Measurements from ENCODE around the gene DLEC1. TPM values are rescaled to one million over a fixed set of nuclear protein-coding genes. Genes with fewer than 3 reads are reported as not detected.

The DLEC1 gene
- total RNA-seq, 1 experiment from 2014 or later = 0.81 TPM

DNA sequence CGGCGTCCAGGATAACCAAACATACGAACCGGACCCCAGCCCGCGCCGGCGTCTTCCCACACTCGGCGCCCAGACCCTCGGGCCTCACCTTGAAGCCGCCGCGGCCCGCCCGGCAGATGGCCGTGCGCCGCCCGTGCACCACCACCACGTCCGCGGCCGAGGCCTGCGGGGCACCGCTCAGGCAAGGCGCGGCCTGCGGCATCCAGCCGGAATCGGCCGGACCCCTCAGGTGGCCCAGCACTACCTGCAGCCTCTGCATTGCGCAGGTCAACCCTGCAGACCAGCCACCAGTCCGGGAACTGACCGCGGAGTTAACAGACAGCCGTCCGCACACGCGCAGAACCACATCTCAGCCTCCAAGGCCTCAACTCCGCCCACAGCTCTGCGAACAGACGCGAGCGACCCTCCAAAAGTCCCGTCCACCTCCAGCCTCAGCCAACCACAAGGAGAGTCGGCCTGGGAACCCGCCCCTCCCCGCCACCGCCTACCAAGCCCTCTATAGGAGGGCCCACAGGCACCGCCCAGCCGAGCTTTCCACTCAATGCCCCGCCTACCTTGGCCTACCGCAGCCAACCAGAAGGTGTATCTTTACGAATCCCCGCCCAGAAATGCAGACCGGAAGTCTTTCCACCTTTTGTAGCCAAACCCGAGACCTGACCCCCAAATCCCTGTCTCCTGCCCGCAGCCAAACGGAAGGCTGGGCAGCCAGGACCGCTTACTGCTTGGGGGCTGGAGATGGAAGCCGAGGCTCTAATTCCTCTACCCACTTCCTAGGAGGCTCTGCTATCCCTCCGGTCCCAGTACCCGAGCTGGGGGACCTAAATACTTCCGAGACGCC, 98.0 kb downstream of the DLEC1 start, which contains the start of gene ACAA1 (continued):
- TF ChIP-seq FOXJ3 (CRISPR knock-in tag; IDR thresholded peaks at IDR 0.05; ENCODE audit: borderline replicate concordance) (no peak), ZBTB21 (CRISPR knock-in tag; IDR thresholded peaks at IDR 0.05; ENCODE audit: borderline replicate concordance) (no peak), JAZF1 (CRISPR knock-in tag; IDR thresholded peaks at IDR 0.05) (no peak), ZNF281 (CRISPR knock-in tag; IDR thresholded peaks at IDR 0.05) (no peak), ATF1 (CRISPR knock-in tag; IDR thresholded peaks at IDR 0.05) (no peak), CBFB (CRISPR knock-in tag; IDR thresholded peaks at IDR 0.05; ENCODE audit: low read depth) (no peak), JUN (CRISPR knock-in tag; IDR thresholded peaks at IDR 0.05) (0 out of 2 replicates have a peak, but pooled peaks have one; percentile 40), ZNF219 (CRISPR knock-in tag; IDR thresholded peaks at IDR 0.05; ENCODE audit: borderline replicate concordance) (no peak), FOXP1 (CRISPR knock-in tag; IDR thresholded peaks at IDR 0.05; ENCODE audit: borderline replicate concordance) (peak; percentile 69; the same call in 1 of the 2 replicates), HMGA2 (CRISPR knock-in tag; IDR thresholded peaks at IDR 0.05) (no peak), SOX15 (CRISPR knock-in tag; IDR thresholded peaks at IDR 0.05) (no peak), ZNF232 (CRISPR knock-in tag; IDR thresholded peaks at IDR 0.05) (peak; percentile 71), SMAD3 (CRISPR knock-in tag; IDR thresholded peaks at IDR 0.05; ENCODE audit: borderline replicate concordance) (0 out of 2 replicates have a peak, but pooled peaks have one; percentile 70), E2F4 (CRISPR knock-in tag; IDR thresholded peaks at IDR 0.05; ENCODE audit: borderline replicate concordance, low read depth) (no peak), ATF6 (CRISPR knock-in tag; IDR thresholded peaks at IDR 0.05) (no peak), SP1 (CRISPR knock-in tag; conservative IDR thresholded peaks at IDR 0.05) (peak; percentile 88), ZNF263 (CRISPR knock-in tag; IDR thresholded peaks at IDR 0.05; ENCODE audit: low read depth) (no peak), ZNF396 (CRISPR knock-in tag; IDR thresholded peaks at IDR 0.05; ENCODE audit: borderline replicate concordance) (no peak), SMAD4 (CRISPR knock-in tag; IDR thresholded peaks at IDR 0.05) (no peak), EMX1 (CRISPR knock-in tag; IDR thresholded peaks at IDR 0.05) (no peak), ETV6 (CRISPR knock-in tag; IDR thresholded peaks at IDR 0.05) (peak; percentile 37; the same call in 1 of the 2 replicates), NFATC4 (CRISPR knock-in tag; IDR thresholded peaks at IDR 0.05) (no peak), RELA (CRISPR knock-in tag; IDR thresholded peaks at IDR 0.05; ENCODE audit: borderline replicate concordance) (no peak), ZNF671 (CRISPR knock-in tag; IDR thresholded peaks at IDR 0.05) (no peak), GABPB1 (CRISPR knock-in tag; IDR thresholded peaks at IDR 0.05) (no peak; the same call in 1 of the 2 replicates), NR3C1 (CRISPR knock-in tag; conservative IDR thresholded peaks at IDR 0.05; ENCODE audit: low read depth) (no peak)
- TF ChIP-seq, protein P1, sequence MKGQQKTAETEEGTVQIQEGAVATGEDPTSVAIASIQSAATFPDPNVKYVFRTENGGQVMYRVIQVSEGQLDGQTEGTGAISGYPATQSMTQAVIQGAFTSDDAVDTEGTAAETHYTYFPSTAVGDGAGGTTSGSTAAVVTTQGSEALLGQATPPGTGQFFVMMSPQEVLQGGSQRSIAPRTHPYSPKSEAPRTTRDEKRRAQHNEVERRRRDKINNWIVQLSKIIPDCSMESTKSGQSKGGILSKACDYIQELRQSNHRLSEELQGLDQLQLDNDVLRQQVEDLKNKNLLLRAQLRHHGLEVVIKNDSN (CRISPR knock-in tag; IDR thresholded peaks at IDR 0.05) = no peak
- TF ChIP-seq, protein P2, sequence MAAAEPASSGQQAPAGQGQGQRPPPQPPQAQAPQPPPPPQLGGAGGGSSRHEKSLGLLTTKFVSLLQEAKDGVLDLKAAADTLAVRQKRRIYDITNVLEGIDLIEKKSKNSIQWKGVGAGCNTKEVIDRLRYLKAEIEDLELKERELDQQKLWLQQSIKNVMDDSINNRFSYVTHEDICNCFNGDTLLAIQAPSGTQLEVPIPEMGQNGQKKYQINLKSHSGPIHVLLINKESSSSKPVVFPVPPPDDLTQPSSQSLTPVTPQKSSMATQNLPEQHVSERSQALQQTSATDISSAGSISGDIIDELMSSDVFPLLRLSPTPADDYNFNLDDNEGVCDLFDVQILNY (CRISPR knock-in tag; IDR thresholded peaks at IDR 0.05) = peak; percentile 59
- TF ChIP-seq, protein P3, sequence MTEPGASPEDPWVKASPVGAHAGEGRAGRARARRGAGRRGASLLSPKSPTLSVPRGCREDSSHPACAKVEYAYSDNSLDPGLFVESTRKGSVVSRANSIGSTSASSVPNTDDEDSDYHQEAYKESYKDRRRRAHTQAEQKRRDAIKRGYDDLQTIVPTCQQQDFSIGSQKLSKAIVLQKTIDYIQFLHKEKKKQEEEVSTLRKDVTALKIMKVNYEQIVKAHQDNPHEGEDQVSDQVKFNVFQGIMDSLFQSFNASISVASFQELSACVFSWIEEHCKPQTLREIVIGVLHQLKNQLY (CRISPR knock-in tag; IDR thresholded peaks at IDR 0.05) = 0 out of 2 replicates have a peak, but pooled peaks have one; percentile 8

Data from WTC11 (cell line).